H1 (cell line): ENCODE data around the gene KIF26B. TPM values are rescaled to one million over a fixed set of nuclear protein-coding genes. Genes with fewer than 3 reads are reported as not detected.

Source experiments
- CHD7 ChIP-seq: fragments of 300-600 bp; sonication (generic); IDR thresholded peaks from 2 replicates; pipeline ENCODE4 v1.7.1; 2012; ENCODE audit warnings: low read length, moderate library complexity, mild to moderate bottlenecking, inconsistent platforms; ENCODE audit not compliant: insufficient replicate concordance
- E2F6 ChIP-seq: IDR thresholded peaks from 2 replicates; pipeline ENCODE4 v1.6.1; 2012; ENCODE audit warnings: inconsistent platforms
- SP2 ChIP-seq: IDR thresholded peaks from 2 replicates; pipeline ENCODE4 v1.6.1; 2012; ENCODE audit warnings: mild to moderate bottlenecking, low read length, inconsistent platforms
- TAF1 ChIP-seq: IDR thresholded peaks from 2 replicates; pipeline ENCODE4 v1.6.1; 2011; ENCODE audit warnings: mild to moderate bottlenecking, low read depth, low read length
- TEAD4 ChIP-seq: IDR thresholded peaks from 2 replicates; pipeline ENCODE4 v1.6.1; 2012; ENCODE audit warnings: low read depth, low read length, inconsistent platforms, mixed read lengths
- polyA plus RNA-seq, 7 experiments: library from polyadenylated mRNA; depleted of rRNA in 3 of 7; stranded (reverse) in 5 of 7; unstranded in 2 of 7; fragments of >200 nt in 5 of 7; fragments of 200-250 nt in 2 of 7; gene quantifications; 1 replicate in 5 of 7; 2 replicates in 1 of 7; 4 replicates in 1 of 7; pipeline versions ENCODE4 v1.2.1 to v1.2.3, GENCODE V29; 2011 to 2013; ENCODE audit warnings: missing spikeins in 2 of 7, mixed read lengths in 2 of 7
- total RNA-seq: library from RNA; stranded (reverse); fragmentation: NEBNext Ultra II Directional; extraction: Animal tissue kit (Norgen Biotek cat#: 25700); gene quantifications from 2 replicates; pipeline ENCODE4 v1.2.1, GENCODE V29; 2021

Gene KIF26B
- total and polyA plus RNA-seq, 2 of the 8 experiments (the other 6 are each of a cell fraction or from before 2014, with no cell fraction given) = 0.06 to 0.28 TPM

GRCh38 chr1:245341743-245342142, 187.0 kb downstream of the KIF26B start (continued):
- TF ChIP-seq CHD7 (no peak), TAF1 (no peak), E2F6 (no peak), TEAD4 (no peak), SP2 (no peak)
